Kidney (tissue), 14 donors: ENCODE data around the gene TAS2R30. TPM values are rescaled to one million over a fixed set of nuclear protein-coding genes. Genes with fewer than 3 reads are reported as not detected.
"Not testable (repeated sequence)": the region's sequence is repeated elsewhere in the genome, so short reads cannot be mapped to it uniquely, and the experiment has no call there.

Experiments used
- DNase-seq, 5 donors: peaks; one replicate each; pipeline ENCODE4 v3.0.0-alpha.2; 2013 to 2020
- FAIRE-seq: peaks from 2 replicates; lab custom pipeline; 2012; peaks lifted over from hg19 to GRCh38; lab: Jason Lieb, UNC
- H3K27ac ChIP-seq, 2 donors: one replicate each; pipeline ENCODE4 v1.7.0; 2013; ENCODE audit warnings: low read depth in 2 of 2, low read length in 2 of 2, inconsistent platforms in 1 of 2
- H3K27me3 ChIP-seq: one replicate; pipeline ENCODE4 v1.7.1; 2013; ENCODE audit warnings: low read length, inconsistent platforms; ENCODE audit not compliant: control insufficient read depth, insufficient read depth
- H3K36me3 ChIP-seq, 3 donors: one replicate each; pipeline versions ENCODE4 v1.7.0 to v1.7.1; 2013; ENCODE audit warnings: low read length in 3 of 3, control low read depth in 1 of 3, inconsistent platforms in 1 of 3; ENCODE audit not compliant: insufficient read depth in 3 of 3, control insufficient read depth in 2 of 3
- H3K4me1 ChIP-seq, 3 donors: one replicate each; pipeline versions ENCODE4 v1.7.0 to v1.7.1; 2013; ENCODE audit warnings: low read length in 3 of 3, inconsistent platforms in 1 of 3, low read depth in 1 of 3; ENCODE audit not compliant: control insufficient read depth in 2 of 3, insufficient read depth in 2 of 3
- H3K4me3 ChIP-seq, 3 donors: one replicate each; pipeline versions ENCODE4 v1.7.0 to v1.8.1; 2013; ENCODE audit warnings: low read length in 3 of 3, control low read depth in 1 of 3, inconsistent platforms in 1 of 3
- H3K9ac ChIP-seq, 3 donors: one replicate each; pipeline versions ENCODE4 v1.7.0 to v1.7.1; 2013; ENCODE audit warnings: low read length in 3 of 3, control low read depth in 1 of 3, inconsistent platforms in 1 of 3
- H3K9me3 ChIP-seq, 3 donors: one replicate each; pipeline versions ENCODE4 v1.7.0 to v1.7.1; 2013; ENCODE audit warnings: low read length in 3 of 3, control low read depth in 1 of 3, inconsistent platforms in 1 of 3; ENCODE audit not compliant: control insufficient read depth in 2 of 3, insufficient read depth in 1 of 3
- intact Hi-C: fragments of 100-400 bp; cut with DNase I; formaldehyde crosslinking; loops from one replicate; pipeline ENCODE4 v1.11.1; 2022
- polyA plus RNA-seq: library from polyadenylated mRNA; stranded (reverse); fragments of 350-450 nt; fragmentation: Illumina TruSeq; extraction: RNeasy Lipid Tissue Mini Kit (QIAGEN cat#74804); gene quantifications from one replicate; pipeline ENCODE4 v1.2.3, GENCODE V29; 2014; ENCODE audit warnings: low read depth, low replicate concordance; ENCODE audit not compliant: insufficient read depth
- total RNA-seq: library from RNA; stranded (reverse); fragmentation: NEBNext Ultra II Directional; extraction: Animal tissue kit (Norgen Biotek cat#: 25700); gene quantifications from one replicate; pipeline ENCODE4 v1.2.1, GENCODE V29; 2021
- TF ChIP-seq, protein P1 (sequence below): IDR thresholded peaks from 3 replicates; pipeline ENCODE4 v1.5.1; 2012; ENCODE audit warnings: mild to moderate bottlenecking, moderate library complexity, borderline replicate concordance; ENCODE audit not compliant: insufficient read depth; ENCODE audit errors: extremely low read depth
- donor health status: control.
- donor health status: control.
- donor health status: control.
- donor health status: control.
- donor health status: control.
- donor health status: DM: yes; HTN: yes; CAD: no.
- donor health status: Normal renal cell carcinoma (clear cell type).

TAS2R30 gene
- total and polyA plus RNA-seq, 2 donors from 2014 or later = 4.0 TPM; not detected in 1

DNA sequence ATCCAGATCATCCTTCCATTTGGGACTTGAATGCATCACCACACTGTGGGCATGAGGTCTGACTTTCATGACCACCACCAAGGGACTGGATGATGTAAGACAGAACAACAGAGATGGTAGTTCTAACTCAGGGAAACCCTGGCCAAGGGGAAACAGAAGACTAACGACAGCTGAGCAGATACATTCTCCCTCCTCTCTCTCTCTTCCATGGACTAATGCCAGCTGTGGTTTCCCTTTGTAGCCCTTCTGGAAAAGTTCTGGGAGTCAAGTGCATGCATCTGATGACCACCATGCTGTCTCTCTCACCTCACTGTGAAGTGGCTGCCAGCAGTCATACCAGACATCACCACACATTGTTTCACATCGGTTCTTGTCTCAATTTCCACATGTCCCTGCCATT, 3.4 kb downstream of the TAS2R30 start:
- H3K4me3 ChIP-seq = no peak overlapping the region
- FAIRE-seq (no peak), DNase-seq (no peak)
- no peaks in the 10 kb centered on the region for H3K27me3 ChIP-seq
- H3K9me3 ChIP-seq = no peaks in the 10 kb centered on the region
- no peaks in the 10 kb centered on the region for H3K4me1 ChIP-seq
- no peak overlapping the region for H3K9ac ChIP-seq
- intact Hi-C loops = no loop called here
- H3K36me3 ChIP-seq = no peaks in the 10 kb centered on the region
- H3K27ac ChIP-seq = no peak overlapping the region
- TF ChIP-seq, protein P1, sequence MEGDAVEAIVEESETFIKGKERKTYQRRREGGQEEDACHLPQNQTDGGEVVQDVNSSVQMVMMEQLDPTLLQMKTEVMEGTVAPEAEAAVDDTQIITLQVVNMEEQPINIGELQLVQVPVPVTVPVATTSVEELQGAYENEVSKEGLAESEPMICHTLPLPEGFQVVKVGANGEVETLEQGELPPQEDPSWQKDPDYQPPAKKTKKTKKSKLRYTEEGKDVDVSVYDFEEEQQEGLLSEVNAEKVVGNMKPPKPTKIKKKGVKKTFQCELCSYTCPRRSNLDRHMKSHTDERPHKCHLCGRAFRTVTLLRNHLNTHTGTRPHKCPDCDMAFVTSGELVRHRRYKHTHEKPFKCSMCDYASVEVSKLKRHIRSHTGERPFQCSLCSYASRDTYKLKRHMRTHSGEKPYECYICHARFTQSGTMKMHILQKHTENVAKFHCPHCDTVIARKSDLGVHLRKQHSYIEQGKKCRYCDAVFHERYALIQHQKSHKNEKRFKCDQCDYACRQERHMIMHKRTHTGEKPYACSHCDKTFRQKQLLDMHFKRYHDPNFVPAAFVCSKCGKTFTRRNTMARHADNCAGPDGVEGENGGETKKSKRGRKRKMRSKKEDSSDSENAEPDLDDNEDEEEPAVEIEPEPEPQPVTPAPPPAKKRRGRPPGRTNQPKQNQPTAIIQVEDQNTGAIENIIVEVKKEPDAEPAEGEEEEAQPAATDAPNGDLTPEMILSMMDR = no peak

DNA sequence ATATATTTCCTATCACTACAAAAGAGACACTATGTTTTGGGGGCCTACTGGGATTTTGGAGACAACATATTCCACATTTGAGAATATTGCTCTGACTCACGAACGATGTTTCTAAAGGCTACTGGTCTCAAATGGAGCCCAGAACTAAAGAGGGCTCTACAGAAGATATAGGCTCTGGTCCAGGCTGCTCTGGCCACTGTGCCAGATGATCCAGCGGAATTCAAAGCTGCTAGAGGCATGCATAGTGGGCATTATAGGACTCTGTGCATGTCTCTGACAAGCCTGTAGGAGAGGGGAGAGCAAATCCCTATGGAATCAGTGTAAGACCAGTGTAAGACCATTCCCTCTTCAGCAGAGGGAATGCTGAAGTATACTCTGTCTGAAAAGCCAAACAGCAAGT, 4.1 kb downstream of the TAS2R30 start:
- Histone ChIP-seq H3K9me3 (no peaks in the 10 kb centered on the region), H3K27me3 (no peaks in the 10 kb centered on the region), H3K27ac (no peak overlapping the region), H3K36me3 (no peaks in the 10 kb centered on the region), H3K4me1 (no peaks in the 10 kb centered on the region), H3K4me3 (no peak overlapping the region), H3K9ac (no peak overlapping the region)
- FAIRE-seq = no peak
- intact Hi-C loops = no loop called here
- TF ChIP-seq, protein P1 = no peak
- no peak for DNase-seq

DNA sequence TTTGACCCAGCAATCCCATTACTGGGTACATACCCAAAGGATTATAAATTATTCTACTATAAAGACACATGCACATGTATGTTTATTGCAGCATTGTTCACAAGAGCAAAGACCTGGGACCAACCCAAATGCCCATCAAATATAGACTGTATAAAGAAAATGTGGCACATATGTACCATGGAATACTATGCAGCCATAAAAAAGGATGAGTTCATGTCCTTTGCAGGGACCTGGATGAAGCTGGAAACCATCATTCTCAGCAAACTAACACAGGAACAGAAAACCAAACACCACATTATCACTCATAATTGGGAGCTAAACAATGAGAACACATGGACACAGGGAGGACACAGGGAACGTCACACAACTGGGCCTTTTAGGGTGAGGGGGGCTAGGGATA, 20.3 kb downstream of the TAS2R30 start:
- FAIRE-seq, DNase-seq, H3K9ac ChIP-seq, H3K36me3 ChIP-seq, intact Hi-C loops, H3K4me1 ChIP-seq, H3K27ac ChIP-seq, H3K27me3 ChIP-seq, H3K4me3 ChIP-seq: not testable (repeated sequence)
- H3K9me3 ChIP-seq = peaks cover 0 to 16% (median 0%) of the 10 kb centered on the region in 3 donors

DNA sequence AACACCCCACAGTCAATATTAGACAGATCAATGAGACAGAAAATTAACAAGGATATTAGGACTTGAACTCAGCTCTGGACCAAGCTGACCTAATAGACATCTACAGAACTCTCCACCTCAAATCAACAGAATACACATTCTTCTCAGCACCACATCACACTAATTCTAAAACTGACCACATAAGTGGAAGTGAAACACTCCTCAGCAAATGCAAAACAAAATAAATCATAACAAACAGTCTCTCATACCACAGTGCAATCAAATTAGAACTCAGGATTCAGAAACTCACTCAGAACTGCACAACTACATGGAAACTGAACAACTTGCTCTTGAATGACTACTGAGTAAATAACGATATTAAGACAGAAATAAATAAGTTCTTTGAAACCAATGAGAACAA, 23.2 kb downstream of the TAS2R30 start:
- H3K9me3 ChIP-seq, H3K4me1 ChIP-seq, H3K9ac ChIP-seq, DNase-seq, H3K4me3 ChIP-seq, FAIRE-seq, intact Hi-C loops, H3K27me3 ChIP-seq, H3K36me3 ChIP-seq, H3K27ac ChIP-seq: not testable (repeated sequence)

DNA sequence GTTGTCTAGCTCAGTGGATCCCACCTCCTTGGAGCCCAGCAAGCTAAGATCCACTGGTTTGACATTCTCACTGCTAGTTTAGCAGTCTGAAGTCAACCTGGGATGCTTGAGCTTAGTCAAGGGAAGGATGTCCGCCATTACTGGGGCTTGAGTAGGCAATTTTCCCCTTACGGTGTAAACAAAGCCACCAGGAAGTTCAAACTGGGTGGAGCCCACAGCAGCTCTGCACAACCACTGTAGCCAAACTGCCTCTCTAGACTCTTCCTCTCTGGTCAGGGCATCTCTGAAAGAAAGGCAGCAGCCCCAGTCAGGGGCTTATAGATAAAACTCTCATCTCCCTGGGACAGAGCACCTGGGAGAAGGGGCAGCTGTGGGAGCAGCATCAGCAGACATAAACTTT, 25.6 kb downstream of the TAS2R30 start:
- FAIRE-seq (no peak), DNase-seq (no peak)
- Histone ChIP-seq H3K36me3 (no peaks in the 10 kb centered on the region), H3K9ac (no peak overlapping the region), H3K27ac (no peak overlapping the region), H3K4me1 (no peaks in the 10 kb centered on the region), H3K27me3 (no peaks in the 10 kb centered on the region), H3K4me3 (no peak overlapping the region), H3K9me3 (peaks cover 0 to 5% (median 0%) of the 10 kb centered on the region in 3 donors)
- TF ChIP-seq, protein P1 = no peak
- intact Hi-C loops = no loop called here
